KBM-7 (cell line): ENCODE results near the gene NACC1.

Experiments
- DNase-seq: peaks from one replicate; pipeline ENCODE4 v3.0.0-alpha.2; 2015
- in situ Hi-C: fragments of 300-500 bp; cut with MboI; formaldehyde crosslinking; loops from 2 replicates; pipeline ENCODE4 v1.14.3; 2020; ENCODE audit warnings: low sequenced_read_pairs, low pct_unique_long_range_greater_than_20kb, mixed read lengths

The NACC1 gene

GRCh38 chr19:13085666-13086065, 32.4 kb upstream of the NACC1 start:
- in situ Hi-C loops: loop anchor here (25.0 kb wide), 1 partner anchor 98 kb away; the partner anchor contains the start of gene NFIX
- no peak for DNase-seq

DNA sequence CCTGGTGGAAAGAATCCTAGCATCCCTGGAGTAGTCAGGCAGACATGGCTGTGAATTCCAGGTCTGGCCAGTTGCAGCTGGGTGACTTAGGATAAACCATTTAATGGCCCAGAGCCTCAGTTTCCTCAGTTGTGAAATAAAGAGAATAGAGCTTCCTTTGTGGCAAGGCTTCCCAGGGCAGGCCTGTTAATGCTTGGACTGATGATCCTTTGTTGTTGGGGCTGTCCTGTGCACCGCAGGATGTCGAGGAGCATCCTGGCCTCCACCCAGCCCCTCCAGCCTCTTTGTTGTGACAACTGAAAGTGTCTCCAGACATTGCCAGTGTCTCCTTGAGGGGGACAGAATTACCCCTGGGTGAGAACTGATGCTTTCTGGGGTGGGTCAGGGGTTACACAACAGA, 31.7 kb upstream of the NACC1 start:
- no peak for DNase-seq
- in situ Hi-C loops: loop anchor here (25.0 kb wide), 1 partner anchor 99 kb away; the partner anchor contains the start of gene NFIX

- in situ Hi-C loops: loop anchor here (25.0 kb wide), 1 partner anchor 100 kb away; the partner anchor contains the start of gene NFIX
- DNase-seq: no peak
Observed at GRCh38 chr19:13087295-13087694, 30.8 kb upstream of the NACC1 start.

DNA sequence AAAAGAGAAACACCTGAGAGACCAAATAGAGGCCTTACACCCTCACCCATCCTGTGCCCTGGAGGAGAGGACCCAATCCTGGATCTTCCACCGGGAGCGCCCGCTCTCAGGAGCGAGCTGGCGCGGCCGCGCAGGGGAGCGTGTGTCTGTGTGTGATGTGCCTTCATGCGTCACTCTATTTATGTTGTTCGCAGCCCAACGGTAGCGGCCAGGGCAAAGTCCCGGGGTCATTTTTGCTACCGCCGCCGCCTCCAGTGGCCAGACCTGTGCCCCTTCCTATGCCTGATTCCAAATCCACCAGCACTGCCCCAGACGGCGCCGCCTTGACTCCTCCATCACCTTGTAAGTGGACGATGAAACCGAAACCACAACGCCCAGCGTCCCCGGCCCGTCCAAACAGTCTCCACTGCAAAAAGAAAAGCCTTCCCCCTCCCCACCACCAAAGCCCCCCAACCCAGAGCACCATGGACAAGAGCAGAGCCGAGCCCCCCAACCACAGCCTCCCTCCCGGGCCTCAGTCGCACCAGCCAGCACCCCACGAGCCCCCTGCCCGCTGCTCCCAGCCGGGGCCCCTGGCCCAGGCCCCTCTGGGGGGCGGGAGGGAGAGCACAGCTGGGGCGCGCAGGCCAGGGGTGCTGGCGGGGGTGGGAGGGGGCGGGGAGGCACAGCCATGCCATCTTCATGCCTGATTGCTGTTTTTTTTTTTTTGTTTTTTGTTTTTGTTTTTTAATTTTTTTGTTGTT, 30.1 kb upstream of the NACC1 start:
- no peak for DNase-seq
- in situ Hi-C loops: loop anchor here (25.0 kb wide), 1 partner anchor 101 kb away; the partner anchor contains the start of gene NFIX

DNA sequence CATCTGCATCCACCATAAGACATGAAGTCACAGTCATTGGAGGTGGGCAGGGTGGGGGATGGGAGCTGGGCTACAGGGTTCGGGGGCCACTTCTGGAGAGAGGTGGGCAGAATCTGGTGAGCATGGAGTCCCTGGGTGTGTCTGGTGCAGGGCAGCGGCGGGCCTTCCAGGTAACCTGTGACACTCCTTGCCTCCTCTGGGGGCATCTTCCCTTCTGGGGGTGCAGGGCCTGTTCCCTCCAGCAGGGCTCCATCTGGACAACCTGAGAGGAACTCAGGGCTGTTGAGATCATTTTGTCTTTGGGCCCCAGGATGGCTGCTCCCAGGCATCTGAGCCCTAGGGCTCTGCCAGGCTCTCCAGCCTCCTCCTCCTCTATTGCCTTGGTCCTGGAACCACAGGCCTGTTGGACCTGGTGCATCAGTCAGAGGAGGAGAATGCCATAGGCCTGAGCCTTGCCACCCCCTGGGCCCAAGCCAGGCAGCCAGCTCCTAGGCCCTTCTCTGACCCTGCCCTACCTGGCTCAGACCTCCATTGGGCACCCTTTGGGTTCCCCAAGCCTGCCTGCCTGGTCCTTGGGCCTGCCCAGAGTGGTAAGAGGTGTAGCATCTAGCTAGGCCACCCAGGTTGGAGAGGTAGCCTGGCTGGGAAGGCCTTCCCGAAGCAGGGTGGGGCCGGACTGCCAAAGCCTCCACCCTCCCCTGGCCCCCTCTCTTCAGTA, 28.8 kb upstream of the NACC1 start:
- in situ Hi-C loops: loop anchor here (25.0 kb wide), 1 partner anchor 102 kb away; the partner anchor contains the start of gene NFIX
- DNase-seq: no peak

DNA sequence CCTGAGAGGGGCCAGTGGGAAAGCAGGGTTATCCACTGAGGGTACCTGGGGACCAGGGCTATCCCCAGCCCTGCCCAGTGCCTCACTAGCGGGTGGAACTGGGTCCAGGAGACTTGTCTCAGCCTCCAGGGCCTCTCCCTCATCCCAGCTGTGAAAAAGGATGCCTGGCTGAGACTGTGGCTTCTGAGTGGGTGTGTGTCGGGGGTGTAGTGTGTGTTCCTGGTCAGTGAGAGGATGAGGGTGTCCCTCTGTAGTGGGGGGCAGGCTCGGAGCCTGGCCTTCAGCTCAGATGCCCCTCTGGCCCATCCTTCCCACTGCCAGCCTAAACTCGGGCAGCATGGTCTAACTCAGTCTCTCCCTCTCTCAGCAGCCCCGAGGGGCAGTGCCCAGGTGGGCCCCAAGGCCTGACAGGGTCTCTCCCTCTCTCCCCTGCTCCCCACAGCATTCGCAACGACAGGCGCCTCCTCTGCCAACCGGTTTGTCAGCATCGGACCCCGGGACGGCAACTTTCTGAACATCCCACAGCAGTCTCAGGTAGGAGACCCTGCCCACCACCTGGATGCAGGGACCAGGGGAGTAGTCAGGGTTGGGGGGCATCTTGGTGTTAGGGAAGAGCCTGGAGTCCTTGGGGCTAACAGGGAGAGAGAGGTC, 28.1 kb upstream of the NACC1 start:
- DNase-seq: no peak
- in situ Hi-C loops: loop anchor here (25.0 kb wide), 1 partner anchor 103 kb away; the partner anchor contains the start of gene NFIX

DNA sequence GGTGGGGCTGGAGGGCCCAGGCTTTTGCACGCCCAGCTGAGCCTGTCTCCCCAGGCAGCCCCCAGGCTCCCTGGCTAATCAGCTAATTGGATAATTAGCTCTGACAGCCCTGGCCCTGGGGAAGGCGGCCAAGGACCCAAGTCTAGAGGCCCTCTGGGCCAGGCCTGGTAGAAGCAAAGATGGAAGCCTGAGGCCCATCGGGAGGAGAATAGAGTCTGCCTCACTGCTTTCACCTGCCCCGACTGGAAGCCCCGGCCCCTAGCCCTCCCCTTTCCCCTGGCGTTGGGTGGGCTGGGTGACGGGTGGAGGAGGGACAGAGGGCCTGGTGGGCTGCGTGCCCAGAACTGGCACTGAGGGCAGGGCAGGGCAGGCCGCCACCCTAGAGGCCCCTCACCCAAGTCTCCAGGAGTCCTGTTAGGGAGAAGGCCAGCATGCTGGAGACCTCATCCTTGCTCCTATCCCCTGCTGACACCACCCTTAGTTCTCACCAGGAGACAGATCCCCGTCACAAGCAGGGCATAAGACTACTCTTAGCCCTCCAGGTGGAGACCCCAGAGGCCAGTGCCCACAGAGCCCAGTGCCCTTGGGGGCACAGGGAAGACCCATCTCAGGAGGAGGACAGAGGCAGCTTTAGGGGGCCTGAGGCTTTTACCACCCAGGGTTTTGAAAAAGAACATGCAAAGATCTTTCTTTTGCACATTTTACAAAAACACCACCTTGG, 27.4 kb upstream of the NACC1 start:
- in situ Hi-C loops: loop anchor here (25.0 kb wide), 1 partner anchor 103 kb away; the partner anchor contains the start of gene NFIX
- no peak for DNase-seq

DNA sequence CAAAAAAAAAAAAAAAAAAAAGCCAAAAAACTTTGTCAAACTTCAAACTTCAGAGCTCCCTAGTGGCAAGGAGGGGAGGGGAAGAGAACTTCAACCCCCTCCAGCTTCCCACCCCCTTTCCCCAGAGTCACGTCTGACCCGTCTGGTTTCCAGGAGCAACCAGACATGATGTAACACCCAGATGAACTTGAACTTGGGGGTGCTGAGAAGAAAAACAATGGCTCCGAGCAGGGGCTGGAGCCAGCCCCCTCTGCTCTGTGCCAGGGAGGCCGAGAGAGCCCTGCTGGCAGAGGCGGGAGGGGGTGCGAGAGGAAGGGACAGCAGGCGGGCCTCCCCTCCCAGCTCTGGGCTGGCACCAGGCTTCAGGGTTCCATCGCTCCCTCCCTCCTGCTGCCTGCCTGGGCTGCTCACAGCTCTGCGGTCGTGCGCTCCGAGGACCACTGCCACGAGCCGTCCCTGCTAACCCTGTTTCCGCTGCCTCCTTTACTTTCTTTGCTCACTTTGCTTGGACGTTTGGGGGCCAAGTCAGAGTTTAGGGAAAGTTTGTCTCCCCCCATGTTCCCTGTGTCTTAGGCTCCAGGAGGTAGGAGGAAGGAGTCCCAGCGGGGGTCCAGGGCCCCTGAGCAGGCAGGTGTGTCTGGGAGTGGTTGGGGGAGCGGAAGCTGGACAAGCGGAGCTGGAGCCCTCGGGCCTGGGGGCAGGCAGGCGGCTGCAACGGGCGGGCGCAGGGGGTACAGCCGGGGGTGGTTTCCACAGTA, 26.5 kb upstream of the NACC1 start:
- in situ Hi-C loops: loop anchor here (25.0 kb wide), 1 partner anchor 104 kb away; the partner anchor contains the start of gene NFIX
- DNase-seq: no peak

GRCh38 chr19:13092158-13092543, 25.9 kb upstream of the NACC1 start:
- no peak for DNase-seq
- in situ Hi-C loops: loop anchor here (25.0 kb wide), 1 partner anchor 105 kb away; the partner anchor contains the start of gene NFIX

GRCh38 chr19:13092606-13093235, 25.3 kb upstream of the NACC1 start:
- DNase-seq: no peak

GRCh38 chr19:13093407-13094105, 24.5 kb upstream of the NACC1 start:
- in situ Hi-C loops: loop anchor here (25.0 kb wide), 1 partner anchor 106 kb away; the partner anchor contains the start of gene NFIX
- peak; percentile 92 for DNase-seq

More at GRCh38 chr19:13092606-13093235, 25.3 kb upstream of the NACC1 start:
- in situ Hi-C loops: loop anchor here (25.0 kb wide), 1 partner anchor 105 kb away; the partner anchor contains the start of gene NFIX

GRCh38 chr19:13094106-13094504, 24.0 kb upstream of the NACC1 start:
- no peak for DNase-seq
- in situ Hi-C loops: loop anchor here (25.0 kb wide), 1 partner anchor 107 kb away; the partner anchor contains the start of gene NFIX

DNA sequence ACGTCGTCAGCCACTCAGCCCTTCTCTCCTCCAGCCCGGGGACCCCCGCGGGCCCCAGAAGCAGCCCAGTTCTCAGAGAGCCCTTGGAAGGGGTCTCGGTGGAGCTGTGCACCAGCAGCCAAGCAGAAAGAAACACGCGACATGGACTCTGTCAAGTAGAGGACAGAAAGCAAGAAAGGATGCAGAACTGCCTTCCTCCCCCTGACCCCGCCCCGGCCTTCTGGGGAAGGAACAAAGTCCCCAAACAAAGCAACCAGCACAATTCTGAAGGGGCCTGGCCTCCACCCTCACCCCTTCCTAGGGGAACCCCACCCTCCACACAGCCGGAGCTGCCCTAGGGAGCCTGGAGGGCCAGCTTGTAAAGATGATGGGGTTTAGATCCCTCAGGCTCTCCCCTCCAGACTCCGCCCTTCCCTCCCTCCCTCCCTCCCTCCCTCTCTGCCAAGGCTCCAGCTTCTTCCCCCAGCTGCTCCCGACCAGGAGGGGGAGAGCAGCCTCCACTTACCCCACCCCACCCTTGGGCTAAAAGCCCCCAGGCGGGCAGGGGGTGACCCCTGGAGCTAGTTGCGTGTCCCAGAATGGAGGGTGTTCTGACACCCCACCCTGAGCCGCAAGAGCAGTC, 23.2 kb upstream of the NACC1 start:
- in situ Hi-C loops: loop anchor here (25.0 kb wide), 1 partner anchor 108 kb away; the partner anchor contains the start of gene NFIX
- DNase-seq: no peak

DNA sequence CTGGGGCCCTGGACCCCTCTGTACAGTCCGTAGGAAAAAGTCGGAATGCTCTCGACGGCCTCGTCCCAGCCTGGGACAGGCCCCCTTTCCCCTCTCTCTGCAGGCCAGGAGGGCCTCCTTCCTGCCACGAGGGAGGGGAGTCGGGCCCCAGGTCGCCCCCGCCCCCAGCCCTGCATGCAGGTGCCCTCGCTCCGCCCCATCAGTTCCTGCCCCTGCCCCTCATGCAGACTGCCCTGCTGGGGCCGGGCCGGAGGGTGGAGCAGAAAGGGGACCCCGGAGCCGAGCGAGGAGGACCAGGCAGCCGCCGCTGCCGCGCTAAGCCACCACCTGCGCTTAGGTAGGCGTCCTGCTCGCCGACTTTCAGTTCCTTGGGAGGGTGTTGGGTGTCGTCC, 22.7 kb upstream of the NACC1 start:
- no peak for DNase-seq
- in situ Hi-C loops: loop anchor here (25.0 kb wide), 1 partner anchor 108 kb away; the partner anchor contains the start of gene NFIX

GRCh38 chr19:13095934-13096927, 21.8 kb upstream of the NACC1 start:
- DNase-seq: peak; percentile 77
- in situ Hi-C loops: loop anchor here (25.0 kb wide), 1 partner anchor 109 kb away; the partner anchor contains the start of gene NFIX
